GM19452 (cell line): ENCODE data around the gene RNF13.
"Not testable (repeated sequence)": the region's sequence is repeated elsewhere in the genome, so short reads cannot be mapped to it uniquely, and the experiment has no call there.

ENCODE experiments used
- ATAC-seq: cut with Tn5 transposase; IDR thresholded peaks from one replicate; pipeline ENCODE4 v1.9.1; 2021; ENCODE audit not compliant: unreplicated experiment

RNF13 gene

GRCh38 chr3:149983053-149983452, 170.0 kb downstream of the RNF13 start:
- ATAC-seq: not testable (repeated sequence)

DNA sequence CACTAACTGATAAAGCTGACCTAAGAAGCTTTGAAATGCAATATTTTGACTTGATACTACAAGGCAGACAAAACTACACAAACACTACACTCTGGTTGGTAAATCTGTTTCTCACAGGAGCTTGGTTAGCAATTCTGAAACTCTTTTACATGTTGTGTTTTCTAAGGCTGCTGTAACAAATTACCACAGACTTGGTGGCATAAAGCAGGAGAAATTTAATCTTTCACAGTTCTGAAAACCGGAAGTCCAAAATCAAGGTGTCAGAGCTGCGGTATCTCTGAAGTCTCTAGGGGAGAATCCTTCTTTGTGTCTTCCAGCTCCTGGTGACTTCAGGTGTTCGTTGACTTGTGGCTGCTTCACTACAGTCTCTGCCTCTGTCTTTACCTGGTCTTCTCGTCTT, 170.6 kb downstream of the RNF13 start:
- ATAC-seq: no peak

DNA sequence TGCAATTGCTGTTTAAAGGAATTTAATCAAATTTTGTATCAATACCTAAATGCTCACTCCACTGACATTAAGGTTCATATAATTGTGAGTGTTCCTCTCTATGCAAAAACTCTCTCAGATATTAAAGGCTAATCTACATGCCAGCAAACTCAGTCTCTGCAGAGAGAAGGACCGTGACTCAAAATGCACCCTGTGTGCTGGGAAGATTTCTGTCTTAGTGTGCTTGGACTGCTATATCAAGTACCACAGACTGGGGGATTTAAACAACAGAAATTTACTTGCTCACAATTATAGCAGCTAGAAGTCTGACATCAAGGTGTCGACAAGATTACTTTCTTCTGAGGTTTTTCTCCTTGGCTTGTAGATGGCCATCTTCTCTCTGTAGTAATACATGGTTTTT, 176.3 kb downstream of the RNF13 start:
- no peak for ATAC-seq

DNA sequence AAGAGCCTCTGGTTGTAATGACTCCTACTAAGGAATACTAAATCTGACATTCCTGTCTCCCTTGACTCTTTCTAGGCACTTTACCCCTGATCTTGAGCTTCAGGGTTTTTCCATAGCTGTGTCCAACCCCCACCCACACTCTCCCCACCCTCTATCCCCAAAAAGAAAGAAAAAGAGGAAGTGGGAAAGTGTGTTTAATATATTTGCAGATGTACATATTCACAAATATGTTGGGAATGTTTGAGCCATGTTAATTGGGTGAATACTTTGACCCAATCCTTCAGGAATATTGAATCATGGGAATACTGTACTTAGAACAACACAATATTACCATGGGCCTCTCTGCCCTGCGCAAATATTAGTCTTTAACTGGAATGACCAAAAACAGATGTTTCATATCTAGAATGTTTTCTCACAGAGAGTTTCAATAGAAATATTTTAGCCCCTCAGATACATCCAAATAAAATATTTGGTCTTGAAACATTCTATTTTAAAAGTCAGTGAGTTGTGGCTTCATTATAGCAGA, 177.5 kb downstream of the RNF13 start:
- no peak for ATAC-seq

- no peak for ATAC-seq
Observed at GRCh38 chr3:149992416-149993058, 179.5 kb downstream of the RNF13 start.

DNA sequence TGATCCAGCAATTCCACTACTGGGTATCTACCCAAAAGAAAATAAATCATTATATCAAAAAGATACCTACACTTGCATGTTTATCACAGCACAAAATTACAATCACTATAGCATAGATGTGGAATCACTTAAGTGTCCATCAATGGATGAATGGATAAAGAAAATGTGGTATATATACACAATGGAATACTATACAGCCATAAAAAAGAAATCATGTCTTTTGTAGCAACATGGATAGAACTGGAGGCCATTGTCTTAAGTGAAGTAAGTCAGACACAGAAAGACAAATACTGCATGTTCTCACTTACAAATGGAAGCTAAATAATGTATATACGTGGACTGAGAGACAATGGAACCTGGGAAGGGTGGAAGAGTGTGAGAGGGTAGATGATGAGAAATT, 185.9 kb downstream of the RNF13 start:
- ATAC-seq: no peak

DNA sequence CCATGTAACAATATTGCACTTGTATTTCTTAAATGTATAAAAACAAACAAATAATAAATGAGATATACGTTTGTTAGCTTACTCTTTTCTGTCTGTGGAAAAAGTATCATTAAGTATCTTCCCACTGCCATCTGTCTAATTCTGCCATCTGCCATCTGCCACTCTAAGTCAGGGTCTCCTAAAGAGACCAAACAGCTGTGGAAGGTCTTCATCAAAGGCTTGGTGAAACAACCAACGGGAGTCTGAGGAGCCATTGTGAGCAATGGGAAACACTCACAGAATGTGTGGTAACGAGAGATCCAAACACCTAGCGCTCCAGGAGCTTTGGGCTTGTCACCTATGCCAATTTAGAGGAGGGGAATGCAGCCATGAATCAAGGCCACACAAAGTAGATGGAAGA, 186.4 kb downstream of the RNF13 start:
- no peak for ATAC-seq

GRCh38 chr3:150000641-150001040, 187.6 kb downstream of the RNF13 start:
- no peak for ATAC-seq

- ATAC-seq: no peak
Observed at GRCh38 chr3:150005243-150006112, 192.5 kb downstream of the RNF13 start.

GRCh38 chr3:150006794-150007193, 193.8 kb downstream of the RNF13 start:
- ATAC-seq: no peak
